Esophagus squamous epithelium (tissue), 4 donors: ENCODE measurements around the gene FGF11.

ENCODE experiments used
- CTCF ChIP-seq, 6 experiments: fragments of 450-650 bp in 4 of 6; fragments of 200-600 bp in 2 of 6; sonication (generic) in 2 of 6; IDR thresholded peaks; one replicate each; pipeline ENCODE4 v1.5.1; 2016 to 2019; ENCODE audit warnings: antibody characterized with exemption in 6 of 6, mild to moderate bottlenecking in 4 of 6, moderate library complexity in 4 of 6
- POLR2A ChIP-seq, 4 donors: fragments of 450-650 bp; IDR thresholded peaks; one replicate each; pipeline ENCODE4 v1.6.1; 2017; ENCODE audit warnings: antibody characterized with exemption in 4 of 4, mild to moderate bottlenecking in 4 of 4, moderate library complexity in 3 of 4

DNA sequence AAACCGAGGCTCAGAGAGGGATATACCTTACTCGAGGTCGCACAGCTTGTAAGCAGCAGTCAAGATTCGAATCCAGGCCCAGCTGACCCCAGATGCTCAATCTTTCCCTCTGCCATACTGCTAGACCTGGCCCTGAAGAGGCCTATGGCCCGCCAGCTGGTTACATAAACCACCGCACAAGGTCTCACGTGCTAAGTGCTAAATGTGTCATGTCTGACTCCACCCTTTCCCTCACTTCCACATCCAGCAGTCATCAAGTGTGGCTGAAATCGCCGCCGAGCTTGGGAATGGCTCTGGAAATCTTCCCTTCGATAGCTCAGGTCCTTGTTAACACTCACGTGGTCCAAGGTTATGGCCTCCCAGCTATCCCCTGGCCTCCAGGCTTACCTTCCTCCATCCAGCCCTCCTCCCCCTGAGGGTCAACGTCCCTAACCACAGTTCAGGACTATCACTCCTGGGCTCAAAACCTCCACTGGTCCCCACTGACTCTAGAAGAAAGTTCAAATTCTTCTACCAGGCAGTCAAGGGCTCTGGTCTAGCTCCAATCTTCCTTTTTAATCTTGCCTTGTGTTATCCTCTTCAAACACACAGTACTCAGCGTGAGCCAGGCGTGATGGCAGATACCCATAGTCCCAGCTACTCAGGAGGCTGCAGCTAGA is 36.6 kb downstream of the FGF11 start:
- TF ChIP-seq CTCF (IDR thresholded peaks at IDR 0.05) (no peak), POLR2A (IDR thresholded peaks at IDR 0.05) (no peak)
